HG03159 (cell line): ENCODE results near the gene STARD9.
A peak's percentile ranks its signal among the peaks of the same experiment; 100 is the strongest.
"Not testable (repeated sequence)": the region's sequence is repeated elsewhere in the genome, so short reads cannot be mapped to it uniquely, and the experiment has no call there.

Experiments
- ATAC-seq: cut with Tn5 transposase; IDR thresholded peaks from one replicate; pipeline ENCODE4 v1.9.1; 2021; ENCODE audit warnings: mild to moderate bottlenecking, moderate library complexity; ENCODE audit not compliant: unreplicated experiment

The STARD9 gene

DNA sequence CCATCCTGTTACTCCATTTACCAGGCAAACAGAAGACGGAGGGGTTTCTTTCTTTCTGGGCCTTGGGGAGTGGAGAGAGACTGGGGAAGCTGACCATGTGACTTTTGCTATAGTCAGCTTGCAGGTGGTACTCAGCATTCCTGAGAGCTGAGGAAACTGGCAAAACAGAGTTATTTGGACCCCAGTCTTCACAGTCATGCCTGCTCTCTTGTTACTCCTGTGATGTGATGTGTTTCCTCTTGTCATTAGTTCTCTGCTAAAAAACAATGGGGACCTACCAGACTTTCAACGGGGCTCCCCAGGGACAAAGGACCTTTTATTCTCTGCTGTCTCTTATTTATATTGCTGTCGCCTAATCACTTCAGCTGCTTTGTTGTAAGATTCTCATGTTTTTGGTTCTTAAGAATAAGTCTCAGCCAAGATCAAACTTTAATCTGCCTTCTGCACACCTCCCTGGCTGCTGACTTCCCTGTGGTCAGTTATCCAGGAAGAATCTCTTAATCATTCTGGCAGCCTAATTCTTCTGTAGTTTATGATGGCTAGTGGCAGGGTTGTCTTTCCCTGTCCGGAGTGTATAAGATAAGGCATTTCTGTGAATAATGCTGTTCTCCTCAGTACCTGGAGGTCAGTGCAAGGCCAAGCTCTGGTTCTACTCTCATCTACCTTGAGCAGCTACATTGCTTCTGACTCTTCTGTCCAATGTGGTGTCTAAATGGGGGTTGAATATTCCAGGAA lies 8.8 kb downstream of the STARD9 start:
- ATAC-seq, result no peak

DNA sequence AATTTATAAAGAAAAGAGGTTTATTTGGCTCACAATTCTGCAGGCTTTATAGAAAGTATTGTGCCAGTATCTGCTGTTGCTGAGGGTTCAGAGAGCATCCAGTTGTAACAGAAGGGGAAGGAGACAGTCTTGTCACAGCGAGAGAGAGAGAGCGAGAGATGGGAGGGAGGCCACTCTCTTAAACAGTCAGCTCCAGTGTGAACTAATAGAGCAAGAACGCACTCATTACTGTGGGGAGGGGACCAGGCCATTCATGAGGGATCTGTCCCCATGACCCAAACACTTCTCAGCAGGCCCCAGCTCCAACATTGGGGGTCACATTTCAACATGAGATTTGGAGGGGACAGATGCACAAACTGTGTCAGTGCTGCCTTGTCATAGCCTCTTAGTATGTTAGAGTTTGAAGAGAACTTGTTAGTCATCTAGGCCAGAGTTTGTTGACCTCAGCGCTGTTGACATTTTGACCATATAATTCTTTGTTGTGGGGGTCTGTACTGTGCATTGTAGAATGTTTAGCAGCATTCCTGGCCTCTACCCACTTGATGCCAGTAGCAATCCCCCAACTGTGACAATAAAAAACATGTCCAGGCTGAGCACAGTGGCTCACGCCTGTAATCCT lies 15.3 kb downstream of the STARD9 start:
- ATAC-seq, result no peak

DNA sequence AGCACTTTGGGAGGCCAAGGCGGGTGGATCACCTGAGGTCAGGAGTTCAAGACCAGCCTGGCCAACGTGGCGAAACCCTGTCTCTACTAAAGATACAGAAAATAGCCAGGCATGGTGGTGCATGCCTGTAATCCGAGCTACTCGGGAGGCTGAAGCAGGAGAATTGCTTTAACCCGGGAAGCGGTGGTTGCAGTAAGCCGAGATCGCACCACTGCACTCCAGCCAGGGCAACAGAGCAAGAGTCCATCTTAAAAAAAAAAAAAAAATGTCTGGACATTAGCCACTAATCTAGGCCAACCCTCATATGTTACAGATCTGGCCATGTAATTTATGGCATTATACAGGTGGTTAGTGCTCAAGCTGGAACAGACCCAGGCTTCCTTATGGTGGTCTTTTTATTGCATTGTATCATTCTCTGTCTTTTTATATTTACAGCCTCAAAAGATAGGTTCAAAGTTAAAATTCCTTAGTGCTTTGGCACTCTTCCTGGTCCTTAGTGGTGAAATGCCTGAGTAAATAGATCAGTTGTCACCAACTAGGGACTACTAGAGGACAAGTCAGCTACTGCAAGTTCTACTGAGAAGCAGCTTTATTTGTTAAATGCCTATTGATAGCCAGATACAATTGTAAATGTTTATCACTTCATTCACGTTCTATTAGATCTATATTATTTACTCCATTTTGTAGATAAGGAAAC lies 16.0 kb downstream of the STARD9 start:
- no peak for ATAC-seq

DNA sequence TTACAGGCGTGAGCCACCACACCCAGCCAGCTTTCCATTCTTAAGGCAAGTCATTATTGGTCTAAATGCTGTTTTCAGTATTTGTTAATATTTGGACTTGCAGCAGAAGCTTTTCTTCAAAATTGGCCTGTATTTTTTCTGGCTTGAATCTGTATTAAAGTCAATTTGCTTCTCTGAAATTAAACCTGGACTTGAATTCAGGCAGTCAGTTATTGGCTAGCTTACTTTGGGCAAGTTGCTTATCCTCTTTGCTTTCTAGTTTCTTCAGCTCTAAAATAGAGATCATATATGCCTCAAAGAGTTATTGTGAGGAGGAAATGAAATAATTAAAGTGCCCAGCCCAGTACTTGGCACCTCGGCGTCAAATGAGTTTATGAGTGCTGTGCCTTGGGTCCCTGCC lies 17.3 kb downstream of the STARD9 start:
- ATAC-seq, result no peak

DNA sequence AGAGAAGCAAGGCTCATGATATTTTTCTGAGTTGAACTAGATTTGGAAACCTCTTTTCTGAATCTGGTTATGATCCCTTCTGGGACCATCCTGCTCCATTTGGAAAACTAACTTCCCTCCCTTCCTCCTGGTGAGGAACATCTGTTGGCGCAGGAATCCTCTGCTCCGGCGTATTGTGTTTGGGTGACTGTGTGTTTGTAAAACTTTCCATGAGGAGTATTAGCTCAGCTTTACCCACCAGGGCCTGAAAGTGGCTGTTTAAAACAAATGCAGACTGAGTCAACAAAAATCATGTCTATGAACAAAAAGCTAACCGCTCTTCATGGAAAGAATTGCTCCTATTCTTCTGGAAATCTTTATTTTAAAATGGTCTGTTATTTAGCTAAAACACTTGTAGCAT lies 17.7 kb downstream of the STARD9 start:
- ATAC-seq, result no peak

DNA sequence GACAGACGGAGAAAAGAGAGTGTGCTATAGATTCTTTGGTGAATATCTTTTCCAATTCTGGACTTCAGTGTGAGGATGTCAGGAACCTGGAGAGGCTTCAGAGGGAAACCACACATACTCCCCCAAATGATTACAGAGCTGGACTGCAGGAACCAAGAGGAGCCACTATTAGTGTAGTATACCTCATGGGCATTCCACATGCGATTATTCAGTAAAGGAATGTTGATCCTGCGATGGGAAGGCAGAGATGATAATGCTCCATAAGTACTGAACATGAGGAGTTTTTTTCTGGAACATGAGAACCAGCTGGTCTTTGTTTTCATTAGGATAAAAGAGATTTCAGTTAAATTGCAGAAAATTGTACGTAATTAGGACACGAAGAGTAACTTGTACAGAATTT lies 18.7 kb downstream of the STARD9 start:
- ATAC-seq, result no peak

DNA sequence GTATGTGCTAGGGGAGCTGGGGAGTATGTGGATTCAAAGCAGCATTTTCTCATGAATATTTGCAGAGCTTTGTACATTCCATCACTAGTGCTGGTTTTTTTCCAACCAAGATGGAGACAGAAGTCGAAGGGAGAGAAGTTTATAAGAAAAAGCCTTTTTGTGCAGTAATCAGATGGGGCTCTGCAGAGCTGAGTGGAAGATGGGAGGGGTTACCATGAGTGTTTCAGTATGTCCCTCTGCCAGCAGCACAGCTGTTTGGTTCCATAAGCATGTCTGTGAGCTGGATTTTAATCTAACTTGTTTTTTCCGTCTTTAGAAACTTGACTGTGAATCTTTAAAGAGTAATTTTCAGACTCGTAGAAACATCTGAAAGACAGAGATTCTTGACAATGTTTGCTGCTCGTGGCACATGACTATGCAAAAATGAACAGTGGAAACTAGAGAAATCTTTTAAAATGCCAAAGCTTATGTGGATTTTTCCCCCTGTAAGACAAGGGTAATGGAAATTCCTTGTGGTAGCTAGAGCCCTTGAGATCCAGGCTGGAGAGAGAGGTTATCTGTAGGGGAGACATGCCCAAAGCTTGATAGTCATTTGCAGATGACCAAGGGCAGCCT lies 20.3 kb downstream of the STARD9 start:
- ATAC-seq, result no peak

DNA sequence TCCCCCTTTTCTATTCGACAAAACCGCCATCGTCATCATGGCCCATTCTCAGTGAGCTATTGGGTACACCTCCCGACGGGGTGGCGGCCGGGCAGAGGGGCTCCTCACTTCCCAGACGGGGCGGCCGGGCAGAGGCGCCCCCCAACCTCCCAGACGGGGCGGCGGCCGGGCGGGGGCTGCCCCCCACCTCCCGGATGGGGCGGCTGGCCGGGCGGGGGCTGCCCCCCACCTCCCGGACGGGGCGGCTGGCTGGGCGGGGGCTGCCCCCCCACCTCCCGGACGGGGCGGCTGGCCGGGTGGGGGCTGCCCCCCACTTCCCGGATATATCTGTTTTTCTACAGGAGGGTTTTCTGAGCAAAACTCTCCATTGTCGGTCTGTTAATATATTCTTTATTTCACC lies 25.9 kb downstream of the STARD9 start:
- ATAC-seq, result not testable (repeated sequence)

DNA sequence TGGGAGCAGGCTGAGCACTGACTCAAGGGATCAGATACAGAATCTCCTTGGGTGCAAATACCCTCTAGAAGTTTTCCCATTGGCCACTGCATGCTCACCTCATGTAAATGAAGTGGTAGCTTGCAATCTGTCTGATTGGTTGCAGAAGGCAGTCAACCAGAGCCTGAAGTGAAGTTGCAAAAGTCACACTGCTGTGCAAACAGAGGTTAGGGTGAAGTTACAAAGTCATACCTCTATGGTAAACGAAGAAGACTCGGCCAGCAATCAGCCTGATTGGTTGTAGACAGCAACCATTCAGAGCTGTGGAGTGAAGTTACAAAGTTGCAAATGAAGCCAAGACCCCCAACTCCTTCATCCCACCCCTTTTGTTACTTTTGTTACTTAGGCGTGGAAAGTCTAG lies 27.1 kb downstream of the STARD9 start:
- ATAC-seq, result no peak

DNA sequence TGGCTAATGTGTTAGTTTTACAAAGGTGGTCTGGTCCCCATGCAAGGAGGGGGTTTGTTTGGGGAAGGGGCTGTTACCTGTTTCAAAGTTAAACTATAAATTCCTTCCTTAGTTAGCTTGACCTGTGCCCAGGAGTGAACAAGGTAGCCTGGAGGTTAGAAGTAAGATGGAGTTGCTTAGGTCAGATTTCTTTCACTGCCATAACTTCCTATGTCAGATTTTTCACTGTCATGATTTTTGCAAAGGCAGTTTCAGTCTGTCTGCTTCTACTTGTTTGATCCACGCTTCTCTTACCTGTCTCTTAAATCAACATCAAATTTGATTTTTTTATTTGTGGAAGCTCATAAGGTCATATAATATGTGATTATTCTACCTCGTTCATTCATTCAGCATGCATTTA lies 28.6 kb downstream of the STARD9 start:
- ATAC-seq, result no peak

DNA sequence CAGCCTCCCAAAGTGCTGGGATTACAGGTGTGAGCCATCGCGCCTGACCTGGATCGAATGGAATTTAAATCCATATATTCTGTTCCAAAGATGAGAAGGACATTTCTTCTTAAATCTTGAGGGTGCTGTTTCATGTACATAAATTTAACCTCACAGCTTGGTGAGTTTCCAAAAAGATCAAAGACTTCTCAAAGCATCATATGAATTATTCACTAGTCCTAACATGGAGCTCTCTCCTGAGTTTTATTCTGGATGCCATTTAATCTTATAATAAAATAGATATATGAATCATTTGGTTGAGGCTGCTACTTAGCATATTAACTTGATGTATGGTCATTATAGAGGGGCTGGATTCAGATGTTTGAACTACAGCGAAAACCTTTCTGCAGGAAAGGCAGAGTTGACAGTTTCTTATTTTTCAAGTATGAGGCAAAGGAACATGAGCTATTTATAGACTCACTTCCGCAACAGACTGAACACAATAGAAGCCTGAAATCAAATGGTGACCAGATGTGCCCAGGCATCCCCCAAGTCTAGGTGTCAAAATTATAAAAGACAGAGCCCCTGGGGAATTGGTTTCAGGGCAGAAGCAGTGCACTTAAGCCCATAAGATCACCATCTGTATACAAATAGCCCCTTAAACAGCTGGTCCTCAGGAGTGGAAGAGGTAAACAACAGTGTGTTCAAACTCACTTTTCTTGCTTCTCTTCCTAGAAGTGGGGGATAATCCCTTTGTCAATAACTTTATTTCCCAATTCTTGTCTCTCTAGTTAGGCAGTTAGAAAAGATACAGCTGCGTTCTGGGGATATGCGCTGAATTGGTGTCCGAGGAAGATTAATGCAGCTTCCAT lies 29.7 kb downstream of the STARD9 start:
- no peak for ATAC-seq

DNA sequence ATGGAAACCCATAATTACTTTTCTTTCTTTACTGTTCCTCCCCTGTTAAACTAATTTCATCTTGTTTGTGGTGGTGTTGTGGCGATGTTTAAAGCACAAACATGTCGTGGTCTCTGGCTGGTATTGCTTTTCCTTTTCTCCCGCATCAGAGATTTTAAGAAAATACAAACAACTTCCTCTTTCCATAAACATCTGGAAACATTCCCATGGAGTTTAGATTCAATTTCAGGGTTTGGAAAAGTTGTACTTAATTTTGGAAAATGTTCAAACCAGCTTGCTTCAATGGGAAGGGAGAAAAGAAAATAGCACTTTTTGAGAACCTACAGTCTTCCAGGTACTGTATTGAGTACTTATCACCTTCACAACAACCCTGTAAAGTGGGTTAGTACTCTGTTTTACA lies 30.4 kb downstream of the STARD9 start:
- ATAC-seq, result no peak

DNA sequence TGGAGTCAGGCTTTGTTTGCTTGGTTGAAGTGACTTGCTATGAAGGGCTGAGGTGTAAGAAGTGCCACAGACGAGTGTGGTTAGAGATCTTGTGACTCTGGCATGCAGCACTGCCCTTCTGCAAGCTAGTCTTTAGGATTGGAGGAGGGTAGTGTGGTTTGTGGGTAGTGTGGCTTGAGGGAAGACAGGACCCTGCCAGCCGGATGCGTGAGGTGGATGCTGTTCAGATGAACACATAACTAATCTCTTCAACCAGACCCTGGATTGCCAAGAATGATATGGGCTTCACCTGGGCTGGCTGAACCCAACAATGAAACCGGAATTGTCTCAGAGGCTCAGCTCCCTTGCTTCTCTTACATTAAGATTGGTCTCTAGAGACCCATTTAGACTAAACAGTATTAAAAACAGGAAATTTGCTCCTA lies 32.7 kb downstream of the STARD9 start:
- ATAC-seq, result peak; percentile 57

DNA sequence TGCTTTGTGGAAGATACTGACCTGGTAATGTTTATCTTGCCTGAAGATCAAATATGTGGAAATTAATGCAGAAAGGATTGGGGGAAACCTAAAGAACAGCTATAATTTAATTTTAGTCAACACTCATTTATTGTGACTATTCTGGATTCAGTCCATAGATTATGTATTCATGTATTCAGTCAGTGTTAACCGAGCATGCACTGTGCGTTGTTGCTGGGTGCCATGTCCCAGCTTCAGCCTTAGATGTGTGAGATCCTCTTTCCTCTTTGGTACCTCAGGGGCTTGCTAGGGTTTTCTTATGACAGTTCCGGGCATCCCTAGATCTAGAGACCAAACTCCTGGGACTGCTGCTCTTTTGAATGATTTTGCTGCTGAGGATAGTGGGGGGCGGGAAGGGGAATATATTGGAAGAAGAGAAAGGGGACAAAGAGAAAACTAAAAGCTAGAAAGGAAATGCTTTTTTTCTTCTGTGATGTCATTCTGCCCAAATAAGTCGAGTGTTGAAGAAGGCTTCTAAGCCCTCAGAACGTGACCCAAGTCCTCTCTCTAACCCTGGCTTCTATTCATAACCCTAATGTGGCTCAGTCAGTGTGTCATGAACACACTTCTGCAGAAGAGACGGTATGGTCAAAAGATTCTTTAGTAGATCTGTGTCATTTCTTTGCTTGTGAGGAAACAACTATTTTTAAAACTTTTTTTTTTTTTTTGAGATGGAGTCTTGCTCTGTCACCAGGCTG lies 33.5 kb downstream of the STARD9 start:
- ATAC-seq, result no peak

DNA sequence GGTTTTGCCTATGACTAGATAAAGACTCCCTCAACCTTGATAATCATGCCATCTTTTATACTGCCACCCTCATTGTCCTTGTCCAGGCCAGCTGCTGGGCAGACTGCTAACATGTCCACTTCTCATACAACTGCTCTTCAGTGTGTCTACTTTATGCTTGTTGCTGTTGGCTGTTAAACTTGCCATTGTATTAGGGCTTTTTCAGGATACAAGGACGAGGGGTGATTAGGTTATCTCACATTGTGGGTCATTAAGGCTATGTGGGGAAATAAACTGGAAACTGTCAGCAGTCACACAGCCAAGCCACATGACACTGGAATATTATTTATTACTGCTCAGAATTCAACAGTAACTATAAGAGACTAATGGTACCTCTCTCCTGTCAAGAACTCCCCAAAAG lies 36.1 kb downstream of the STARD9 start:
- ATAC-seq, result no peak

DNA sequence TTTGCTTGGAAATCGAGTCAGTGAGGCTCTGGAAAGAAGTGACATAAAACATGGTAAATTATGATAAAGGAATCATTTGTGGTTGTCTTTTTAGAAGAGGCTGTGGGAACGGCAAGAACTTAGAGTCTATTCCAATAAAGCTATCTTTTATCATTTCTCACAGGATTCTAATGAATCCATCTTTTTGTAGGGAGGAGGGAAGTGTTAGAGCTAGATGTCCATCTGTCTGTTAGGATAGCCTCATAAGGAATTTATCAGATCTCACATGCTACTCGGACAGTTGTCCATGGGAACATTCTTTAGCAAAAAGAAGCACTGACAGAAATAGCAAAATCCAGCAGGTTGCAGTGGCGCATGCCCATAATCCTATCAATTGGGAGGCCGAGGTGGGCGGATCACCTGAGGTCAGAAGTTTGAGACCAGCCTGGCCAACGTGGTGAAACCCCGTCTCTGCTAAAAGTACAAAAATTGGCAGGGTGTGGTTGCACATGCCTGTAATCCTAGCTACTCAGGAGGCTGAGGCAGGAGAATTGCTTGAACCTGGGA lies 37.0 kb downstream of the STARD9 start:
- no peak for ATAC-seq

DNA sequence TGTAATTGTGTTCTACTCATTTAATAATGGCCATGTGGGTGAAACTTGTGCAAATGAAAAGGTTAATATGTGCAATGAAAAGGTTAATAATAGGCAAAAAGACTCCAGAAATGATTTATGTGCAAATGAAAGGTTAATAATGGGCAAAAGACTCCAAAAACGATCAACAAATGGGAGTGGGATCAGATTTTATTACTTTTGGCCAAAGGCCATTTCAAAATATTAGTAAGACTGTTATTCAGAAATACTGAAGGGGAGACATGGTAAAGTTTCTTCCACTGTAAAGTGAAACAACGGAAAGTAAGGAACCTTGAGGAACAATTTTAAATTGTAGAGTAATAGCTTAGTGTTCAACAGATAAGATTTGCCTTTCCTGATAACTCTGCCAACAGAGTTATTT lies 40.7 kb downstream of the STARD9 start:
- no peak for ATAC-seq

DNA sequence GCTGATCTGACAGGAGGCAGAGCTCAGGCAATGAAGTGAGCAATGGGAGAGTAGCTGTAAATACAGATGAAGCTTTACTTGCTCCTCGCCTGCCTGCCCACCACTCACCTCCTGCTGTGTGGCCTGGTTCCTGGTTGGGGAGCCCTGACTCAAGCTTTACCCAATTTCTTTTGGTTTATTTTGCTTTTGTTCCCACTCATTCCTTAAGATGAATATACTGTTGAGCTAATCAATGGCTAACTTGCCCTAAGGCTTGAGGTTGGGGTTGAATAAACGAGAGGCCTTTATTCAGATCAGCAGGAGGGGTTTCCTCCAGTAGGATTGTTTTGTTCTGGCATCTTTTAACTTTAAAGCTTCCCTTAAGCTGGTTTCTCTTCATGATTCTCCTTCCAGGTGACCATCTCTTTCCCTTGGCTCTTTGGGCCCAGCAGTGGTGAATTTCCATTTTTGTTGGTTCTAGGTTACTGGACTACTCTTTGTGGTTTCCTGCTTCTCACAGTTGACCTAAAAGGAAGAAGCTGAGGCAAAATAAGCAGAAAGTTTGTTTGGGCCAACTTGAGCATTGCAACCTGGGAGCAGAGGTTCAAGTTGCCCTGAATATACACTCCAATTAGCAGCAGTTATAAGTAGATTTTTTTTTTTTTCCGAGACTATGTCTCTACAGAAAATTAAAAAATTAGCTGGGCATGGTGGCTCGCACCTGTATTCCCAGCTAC lies 44.4 kb downstream of the STARD9 start:
- ATAC-seq, result no peak

DNA sequence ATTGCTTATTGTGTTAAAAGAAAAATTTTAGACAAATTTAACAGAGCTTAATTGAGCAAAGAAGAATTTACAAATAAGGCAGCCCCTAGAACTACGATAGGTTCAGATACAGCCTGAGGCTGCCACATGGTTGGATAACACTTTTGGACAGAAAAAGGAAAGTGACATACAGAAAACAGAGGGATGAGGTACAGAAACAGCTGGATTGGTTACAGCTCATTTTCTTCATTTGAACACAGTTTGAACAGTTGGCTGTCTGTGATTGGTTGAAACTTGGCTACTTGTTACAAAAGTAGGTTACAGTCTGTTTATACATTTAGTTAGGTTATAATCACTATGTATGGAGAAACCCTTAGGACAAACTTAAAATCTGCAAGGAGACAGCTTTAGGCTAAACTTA lies 46.0 kb downstream of the STARD9 start:
- ATAC-seq, result no peak
